Parathyroid adenoma (tissue), 2 donors: Measurements from ENCODE around the gene CLEC17A.

ENCODE experiments used
- H2AFZ ChIP-seq: fragments of 300-600 bp; sonication (generic); one replicate; pipeline ENCODE4 v1.7.0; 2017; ENCODE audit warnings: antibody characterized with exemption, mild to moderate bottlenecking
- H3K27ac ChIP-seq: fragments of 300-600 bp; sonication (generic); one replicate; pipeline ENCODE4 v1.7.0; 2017
- H3K27me3 ChIP-seq: fragments of 300-600 bp; sonication (generic); one replicate; pipeline ENCODE4 v1.7.0; 2017; ENCODE audit warnings: low read length; ENCODE audit not compliant: control insufficient read depth, insufficient read depth
- H3K36me3 ChIP-seq: fragments of 300-600 bp; sonication (generic); one replicate; pipeline ENCODE4 v1.7.0; 2017; ENCODE audit warnings: low read length; ENCODE audit not compliant: control insufficient read depth, insufficient read depth
- H3K4me1 ChIP-seq: fragments of 300-600 bp; sonication (generic); one replicate; pipeline ENCODE4 v1.7.0; 2017; ENCODE audit warnings: control low read depth
- H3K4me2 ChIP-seq: fragments of 300-600 bp; sonication (generic); one replicate; pipeline ENCODE4 v1.7.0; 2017; ENCODE audit warnings: low read length
- H3K4me3 ChIP-seq: fragments of 300-600 bp; sonication (generic); one replicate; pipeline ENCODE4 v1.7.0; 2017; ENCODE audit warnings: low read depth, low read length
- H3K79me2 ChIP-seq: fragments of 300-600 bp; sonication (generic); one replicate; pipeline ENCODE4 v1.7.0; 2017; ENCODE audit warnings: control low read depth
- H3K9ac ChIP-seq: fragments of 300-600 bp; sonication (generic); one replicate; pipeline ENCODE4 v1.7.0; 2017; ENCODE audit warnings: mild to moderate bottlenecking
- H3K9me3 ChIP-seq: fragments of 300-600 bp; sonication (generic); one replicate; pipeline ENCODE4 v1.7.0; 2017; ENCODE audit warnings: low read length; ENCODE audit not compliant: control insufficient read depth
- CTCF ChIP-seq: fragments of 300-600 bp; sonication (generic); IDR thresholded peaks from one replicate; pipeline ENCODE4 v1.7.0; 2017; ENCODE audit warnings: antibody characterized with exemption, mild to moderate bottlenecking
- donor health status: primary hyperparathyroidism.

CLEC17A gene

GRCh38 chr19:14659874-14660489 lies 77.1 kb downstream of the CLEC17A start:
- Histone ChIP-seq H3K27me3 (no peaks in the 10 kb centered on the region), H3K27ac (no peak overlapping the region)
- TF ChIP-seq CTCF, result no peak

GRCh38 chr19:14661372-14661924 lies 78.6 kb downstream of the CLEC17A start:
- Histone ChIP-seq H3K9ac (no peak overlapping the region), H3K79me2 (no peaks in the 10 kb centered on the region), H3K27ac (no peak overlapping the region), H3K27me3 (no peaks in the 10 kb centered on the region), H3K36me3 (no peaks in the 10 kb centered on the region), H3K4me3 (no peak overlapping the region), H3K9me3 (no peaks in the 10 kb centered on the region), H3K4me2 (no peak overlapping the region), H2AFZ (no peak overlapping the region), H3K4me1 (no peaks in the 10 kb centered on the region)
- TF ChIP-seq CTCF, result no peak

More at GRCh38 chr19:14659874-14660489, 77.1 kb downstream of the CLEC17A start:
- Histone ChIP-seq H3K4me1 (no peaks in the 10 kb centered on the region), H3K4me3 (no peak overlapping the region), H3K36me3 (no peaks in the 10 kb centered on the region), H3K9me3 (no peaks in the 10 kb centered on the region), H3K79me2 (no peaks in the 10 kb centered on the region), H2AFZ (no peak overlapping the region), H3K9ac (no peak overlapping the region), H3K4me2 (no peak overlapping the region)
